ENCODE results near the gene NGRN.
"Not testable (repeated sequence)": the region's sequence is repeated elsewhere in the genome, so short reads cannot be mapped to it uniquely, and the experiment has no call there.

NGRN gene

DNA sequence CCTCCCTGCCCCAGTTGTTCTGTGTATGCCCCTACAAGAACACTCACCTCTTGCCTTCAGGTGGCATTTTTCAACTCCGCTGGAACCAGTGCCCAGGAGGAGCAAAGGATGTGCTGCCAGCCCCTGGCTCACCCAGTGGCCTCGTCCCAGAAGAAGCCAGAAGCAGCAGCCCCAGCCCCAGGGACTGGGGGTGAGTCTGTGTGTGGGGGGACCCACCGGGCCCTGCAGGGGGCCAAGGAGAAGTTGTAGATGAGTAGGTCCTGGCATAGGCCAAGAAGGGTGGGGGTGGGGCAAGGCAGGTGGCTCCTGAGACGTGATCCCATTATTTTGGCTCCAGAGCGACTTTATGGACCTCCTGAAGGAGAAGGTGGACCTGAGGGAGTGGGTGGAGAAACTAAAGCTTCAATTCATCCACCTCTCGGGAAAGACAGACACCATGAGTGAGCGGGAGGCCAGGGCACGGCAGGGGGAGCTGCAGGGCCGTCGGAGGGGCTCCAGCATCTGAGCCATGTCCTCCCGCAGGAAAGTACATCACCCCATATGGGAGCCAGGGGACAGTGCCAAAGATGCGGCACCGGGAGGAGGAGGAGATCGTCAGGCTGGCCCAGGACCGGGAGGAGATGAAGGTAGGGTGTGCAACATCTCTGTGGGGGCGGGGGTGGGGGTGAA lies 29.3 kb downstream of the NGRN start:
- Histone ChIP-seq H3K4me1 (ENCODE audit: control insufficient read depth, insufficient read depth, low read length) (peaks cover 18% of the 10 kb centered on the region), H3K4me3 (ENCODE audit: low read length) (no peak overlapping the region), H3K9me3 (ENCODE audit: control insufficient read depth, low read length) (no peaks in the 10 kb centered on the region), H3K36me3 (ENCODE audit: control insufficient read depth, insufficient read depth, low read length) (no peaks in the 10 kb centered on the region), H3K9ac (ENCODE audit: low read length) (no peak overlapping the region), H3K27me3 (ENCODE audit: control insufficient read depth, insufficient read depth, low read length) (no peaks in the 10 kb centered on the region)

DNA sequence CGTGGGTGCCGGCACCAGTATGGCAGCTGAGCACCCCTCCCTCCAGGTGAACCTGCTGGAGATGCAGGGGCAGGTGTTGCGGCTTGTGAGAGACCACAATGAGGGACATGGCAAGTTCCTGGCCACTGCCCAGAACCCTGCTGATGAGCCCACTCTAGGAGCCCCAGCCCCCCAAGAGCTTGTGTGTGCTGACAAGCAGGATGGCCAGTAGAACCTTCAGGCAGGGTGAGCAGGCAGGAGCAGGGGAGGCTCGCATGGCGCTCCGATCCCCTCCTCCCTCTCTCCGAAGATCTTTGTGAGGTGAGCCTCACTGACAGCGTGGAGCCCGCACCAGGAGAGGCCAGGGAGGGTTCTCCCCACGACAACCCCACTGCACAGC lies 29.8 kb downstream of the NGRN start:
- Histone ChIP-seq H3K36me3 (ENCODE audit: control insufficient read depth, insufficient read depth, low read length) (no peaks in the 10 kb centered on the region), H3K4me3 (ENCODE audit: low read length) (no peak overlapping the region), H3K9me3 (ENCODE audit: control insufficient read depth, low read length) (no peaks in the 10 kb centered on the region), H3K4me1 (ENCODE audit: control insufficient read depth, insufficient read depth, low read length) (peaks cover 18% of the 10 kb centered on the region), H3K27me3 (ENCODE audit: control insufficient read depth, insufficient read depth, low read length) (no peaks in the 10 kb centered on the region), H3K9ac (ENCODE audit: low read length) (no peak overlapping the region)

DNA sequence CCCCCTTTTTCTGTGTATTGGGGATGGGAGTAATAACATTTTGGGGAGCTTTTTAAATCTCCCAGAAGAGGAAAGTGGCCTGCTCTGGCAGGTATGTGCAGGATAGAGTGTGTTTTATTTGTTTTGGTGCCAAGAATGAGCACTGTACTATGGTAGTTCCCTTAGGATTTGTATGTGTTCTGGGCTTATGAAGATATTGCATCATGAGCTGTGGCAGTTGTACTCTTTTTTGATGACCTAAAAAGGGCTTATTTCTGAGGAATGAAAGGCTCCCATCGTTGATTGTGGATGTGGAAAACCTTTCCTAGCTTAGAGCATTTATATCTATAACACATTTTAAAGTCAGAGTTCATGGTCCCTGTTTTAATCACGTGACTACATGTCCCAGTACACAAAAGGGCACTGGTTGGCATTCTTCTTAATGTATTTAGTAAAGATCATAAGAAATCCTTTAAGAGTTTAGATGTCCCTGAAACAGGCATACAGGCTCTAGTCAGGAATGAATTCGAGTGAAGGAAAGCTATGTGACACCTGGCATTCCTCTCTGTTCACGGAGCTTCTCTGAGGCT lies 30.9 kb downstream of the NGRN start:
- H3K9me3 ChIP-seq (ENCODE audit: control insufficient read depth, low read length); H3K9ac ChIP-seq (ENCODE audit: low read length); H3K36me3 ChIP-seq (ENCODE audit: control insufficient read depth, insufficient read depth, low read length); H3K27me3 ChIP-seq (ENCODE audit: control insufficient read depth, insufficient read depth, low read length); H3K4me3 ChIP-seq (ENCODE audit: low read length): not testable (repeated sequence)
- peaks cover 24% of the 10 kb centered on the region for H3K4me1 ChIP-seq (ENCODE audit: control insufficient read depth, insufficient read depth, low read length)

DNA sequence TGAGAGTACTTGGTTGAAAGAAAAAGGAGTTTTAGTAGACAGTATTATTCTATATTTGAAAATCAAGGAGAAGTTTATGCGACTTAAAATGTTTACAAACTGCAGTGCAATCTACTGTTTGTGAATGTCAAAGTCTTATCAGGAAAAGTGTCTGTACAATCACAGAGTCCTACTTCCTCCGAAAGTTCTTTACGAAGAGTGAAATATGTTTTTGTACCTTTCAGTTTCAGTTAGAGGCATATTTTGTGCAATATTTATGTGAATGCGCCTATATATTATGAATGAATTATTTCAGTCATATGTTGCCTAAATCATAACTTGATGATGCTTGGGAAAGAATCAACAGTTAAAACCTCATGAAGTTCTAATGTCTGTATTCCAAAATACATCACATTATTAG lies 31.5 kb downstream of the NGRN start:
- no peaks in the 10 kb centered on the region for H3K9me3 ChIP-seq (ENCODE audit: control insufficient read depth, low read length)
- no peaks in the 10 kb centered on the region for H3K27me3 ChIP-seq (ENCODE audit: control insufficient read depth, insufficient read depth, low read length)
- H3K4me3 ChIP-seq (ENCODE audit: low read length) = no peak overlapping the region

DNA sequence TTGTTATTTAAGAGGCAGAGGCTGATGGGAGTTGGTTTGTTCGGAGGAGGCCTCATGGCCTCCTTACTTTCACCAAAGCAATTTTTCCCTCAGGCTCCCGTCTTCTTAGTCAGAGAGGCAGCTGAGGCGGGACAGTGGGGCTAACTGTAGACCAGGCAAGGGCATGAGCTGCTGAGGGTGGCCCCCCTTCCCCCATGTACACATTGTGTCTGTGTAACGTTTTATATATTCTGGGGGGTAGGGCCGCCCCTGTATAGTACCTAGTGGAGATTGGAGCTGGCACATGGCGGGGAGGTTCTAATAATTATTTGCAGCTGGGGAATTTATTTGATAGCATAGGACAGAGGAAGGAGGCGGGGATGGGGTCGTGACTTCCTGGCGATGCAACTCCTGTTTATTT lies 35.1 kb downstream of the NGRN start:
- no peak overlapping the region for H3K4me3 ChIP-seq (ENCODE audit: low read length)
- H3K9me3 ChIP-seq (ENCODE audit: control insufficient read depth, low read length) = no peaks in the 10 kb centered on the region
- peaks cover 9% of the 10 kb centered on the region for H3K4me1 ChIP-seq (ENCODE audit: control insufficient read depth, insufficient read depth, low read length)
- no peak overlapping the region for H3K9ac ChIP-seq (ENCODE audit: low read length)
- no peaks in the 10 kb centered on the region for H3K36me3 ChIP-seq (ENCODE audit: control insufficient read depth, insufficient read depth, low read length)
- H3K27me3 ChIP-seq (ENCODE audit: control insufficient read depth, insufficient read depth, low read length) = no peaks in the 10 kb centered on the region

More for the DNA sequence above, 31.5 kb downstream of the NGRN start:
- peaks cover 27% of the 10 kb centered on the region for H3K4me1 ChIP-seq (ENCODE audit: control insufficient read depth, insufficient read depth, low read length)
- no peak overlapping the region for H3K9ac ChIP-seq (ENCODE audit: low read length)
- no peaks in the 10 kb centered on the region for H3K36me3 ChIP-seq (ENCODE audit: control insufficient read depth, insufficient read depth, low read length)

DNA sequence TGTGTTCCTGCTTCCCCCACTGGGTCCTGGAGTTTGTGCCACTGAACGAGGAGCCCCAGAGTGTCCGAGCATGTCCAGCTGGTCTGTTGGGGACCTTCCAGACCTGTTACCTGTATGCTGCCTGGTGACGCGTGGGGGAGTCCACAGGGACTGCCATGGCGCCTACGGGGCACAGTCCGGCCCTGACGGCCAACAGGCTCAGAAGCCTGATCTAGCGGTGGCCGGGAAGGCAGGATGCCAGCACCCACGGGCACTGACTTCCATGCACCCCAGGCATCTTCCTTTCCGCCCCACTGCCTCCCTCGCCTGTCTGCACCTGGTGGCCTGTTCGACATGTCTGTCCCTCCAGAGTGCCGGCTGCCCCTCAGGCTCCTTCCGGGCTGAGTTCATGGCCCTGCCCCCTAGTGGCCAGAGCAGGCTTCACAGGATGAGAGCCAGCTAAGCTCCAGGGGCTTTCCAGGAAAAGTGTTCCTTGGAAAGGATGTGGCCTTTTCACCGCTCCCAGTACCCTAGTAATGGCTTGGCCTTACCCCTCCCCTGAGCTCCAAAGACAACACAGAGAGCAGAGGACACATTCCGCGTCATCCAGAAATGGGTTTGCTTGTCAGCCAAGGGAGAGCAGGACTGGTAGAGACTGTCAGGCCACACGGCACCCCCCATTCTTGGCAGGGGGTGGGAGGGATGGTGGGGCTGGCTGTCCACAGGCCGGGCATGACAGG lies 35.7 kb downstream of the NGRN start:
- no peak overlapping the region for H3K4me3 ChIP-seq (ENCODE audit: low read length)
- peaks cover 9% of the 10 kb centered on the region for H3K4me1 ChIP-seq (ENCODE audit: control insufficient read depth, insufficient read depth, low read length)
- H3K27me3 ChIP-seq (ENCODE audit: control insufficient read depth, insufficient read depth, low read length) = no peaks in the 10 kb centered on the region
- no peak overlapping the region for H3K9ac ChIP-seq (ENCODE audit: low read length)
- H3K36me3 ChIP-seq (ENCODE audit: control insufficient read depth, insufficient read depth, low read length) = no peaks in the 10 kb centered on the region
- no peaks in the 10 kb centered on the region for H3K9me3 ChIP-seq (ENCODE audit: control insufficient read depth, low read length)

DNA sequence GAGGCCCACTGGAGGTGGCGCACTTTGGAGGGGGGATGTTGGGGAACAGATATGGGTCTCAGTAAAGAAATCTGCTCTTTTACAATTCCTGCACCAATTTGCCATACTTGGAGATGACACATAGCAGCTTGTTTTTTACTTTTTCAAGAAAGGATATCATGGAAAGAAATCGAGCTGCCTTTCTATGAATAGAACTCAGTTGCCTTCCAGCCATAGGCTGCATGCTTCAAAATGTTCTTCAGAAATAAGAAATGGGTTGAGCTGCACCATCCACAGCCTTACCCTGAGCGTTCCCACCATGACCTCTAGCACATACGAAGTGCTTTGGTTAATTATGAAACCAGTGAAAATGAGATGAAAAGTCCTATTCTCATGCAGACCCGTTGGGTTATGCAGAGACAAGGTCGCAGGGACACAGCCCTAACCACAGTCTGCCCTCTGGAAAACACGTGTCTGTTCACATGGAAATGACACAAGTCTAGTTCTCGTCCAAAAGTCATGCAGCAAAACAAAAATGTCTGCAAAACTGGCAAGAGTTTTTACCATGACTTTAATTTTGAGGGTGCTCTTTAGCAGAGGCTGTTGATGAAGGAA lies 36.3 kb downstream of the NGRN start:
- Histone ChIP-seq H3K9ac (ENCODE audit: low read length) (no peak overlapping the region), H3K27me3 (ENCODE audit: control insufficient read depth, insufficient read depth, low read length) (no peaks in the 10 kb centered on the region), H3K9me3 (ENCODE audit: control insufficient read depth, low read length) (no peaks in the 10 kb centered on the region), H3K36me3 (ENCODE audit: control insufficient read depth, insufficient read depth, low read length) (no peaks in the 10 kb centered on the region), H3K4me1 (ENCODE audit: control insufficient read depth, insufficient read depth, low read length) (peaks cover 9% of the 10 kb centered on the region), H3K4me3 (ENCODE audit: low read length) (no peak overlapping the region)

DNA sequence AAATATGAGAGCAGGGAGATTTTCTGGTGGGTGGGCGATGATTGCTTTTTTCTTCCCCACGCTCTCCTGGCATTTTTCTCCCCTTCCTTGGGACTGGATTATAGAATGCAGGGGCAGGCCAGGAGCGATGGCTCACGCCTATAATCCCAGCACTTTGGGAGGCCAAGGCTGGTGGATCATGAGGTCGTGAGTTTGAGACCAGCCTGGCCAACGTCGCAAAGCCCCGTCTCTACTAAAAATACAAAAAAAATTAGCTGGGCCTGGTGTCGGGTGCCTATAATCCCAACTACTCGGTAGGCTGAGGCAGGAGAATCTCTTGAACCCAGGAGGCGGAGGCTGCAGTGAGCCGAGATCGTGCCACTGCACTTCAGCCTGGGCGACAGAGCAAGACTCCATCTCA lies 39.9 kb downstream of the NGRN start:
- not testable (repeated sequence) for H3K27me3 ChIP-seq (ENCODE audit: control insufficient read depth, insufficient read depth, low read length); H3K9me3 ChIP-seq (ENCODE audit: control insufficient read depth, low read length); H3K36me3 ChIP-seq (ENCODE audit: control insufficient read depth, insufficient read depth, low read length)

DNA sequence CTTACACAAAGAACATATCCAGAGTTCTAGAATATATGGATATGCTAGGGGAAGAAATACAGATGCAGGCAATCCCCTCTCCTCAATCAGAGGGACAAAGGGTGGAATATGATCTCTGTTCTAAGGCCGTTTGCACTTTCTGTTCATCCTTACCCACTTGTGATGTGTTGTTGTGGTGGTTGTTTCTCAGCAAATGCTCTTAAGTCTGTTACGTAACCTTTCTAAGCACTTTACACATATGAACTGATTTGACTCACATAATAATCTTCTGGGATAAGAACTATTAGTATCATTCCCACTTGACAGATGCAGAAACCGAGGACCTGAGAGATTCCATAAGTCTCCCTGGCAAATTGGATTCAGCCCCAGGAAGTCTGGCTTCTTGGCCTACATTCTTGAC lies 40.5 kb downstream of the NGRN start:
- no peak overlapping the region for H3K4me3 ChIP-seq (ENCODE audit: low read length)
- no peak overlapping the region for H3K9ac ChIP-seq (ENCODE audit: low read length)
- H3K27me3 ChIP-seq (ENCODE audit: control insufficient read depth, insufficient read depth, low read length) = no peaks in the 10 kb centered on the region
- no peaks in the 10 kb centered on the region for H3K36me3 ChIP-seq (ENCODE audit: control insufficient read depth, insufficient read depth, low read length)
- H3K9me3 ChIP-seq (ENCODE audit: control insufficient read depth, low read length) = no peaks in the 10 kb centered on the region
- H3K4me1 ChIP-seq (ENCODE audit: control insufficient read depth, insufficient read depth, low read length) = peaks cover 7% of the 10 kb centered on the region

More for the DNA sequence above, 39.9 kb downstream of the NGRN start:
- H3K9ac ChIP-seq (ENCODE audit: low read length); H3K4me3 ChIP-seq (ENCODE audit: low read length); H3K4me1 ChIP-seq (ENCODE audit: control insufficient read depth, insufficient read depth, low read length): not testable (repeated sequence)

DNA sequence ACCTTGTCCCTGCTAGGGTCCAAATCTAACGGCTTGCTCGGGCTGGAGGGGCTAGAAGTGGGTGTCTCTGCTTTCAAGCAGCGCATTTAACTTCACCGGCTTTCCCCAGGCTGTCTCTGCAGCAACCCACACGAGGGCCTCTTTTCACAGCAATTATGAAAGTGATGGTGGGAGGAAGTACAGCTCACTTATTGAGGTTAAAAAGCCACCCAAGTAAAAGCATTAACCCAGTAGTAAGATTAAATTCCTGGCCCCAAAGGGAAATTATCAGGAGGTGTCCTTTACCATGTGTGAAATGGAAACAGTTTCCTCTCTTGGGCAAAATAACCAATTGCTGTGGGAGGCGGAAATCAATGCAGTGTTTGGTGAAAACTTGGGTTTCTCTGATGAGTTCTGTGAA lies 41.1 kb downstream of the NGRN start:
- no peaks in the 10 kb centered on the region for H3K27me3 ChIP-seq (ENCODE audit: control insufficient read depth, insufficient read depth, low read length)
- H3K4me3 ChIP-seq (ENCODE audit: low read length) = no peak overlapping the region
- H3K9ac ChIP-seq (ENCODE audit: low read length) = no peak overlapping the region
- no peaks in the 10 kb centered on the region for H3K9me3 ChIP-seq (ENCODE audit: control insufficient read depth, low read length)
- no peaks in the 10 kb centered on the region for H3K36me3 ChIP-seq (ENCODE audit: control insufficient read depth, insufficient read depth, low read length)
- peaks cover 1% of the 10 kb centered on the region for H3K4me1 ChIP-seq (ENCODE audit: control insufficient read depth, insufficient read depth, low read length)

DNA sequence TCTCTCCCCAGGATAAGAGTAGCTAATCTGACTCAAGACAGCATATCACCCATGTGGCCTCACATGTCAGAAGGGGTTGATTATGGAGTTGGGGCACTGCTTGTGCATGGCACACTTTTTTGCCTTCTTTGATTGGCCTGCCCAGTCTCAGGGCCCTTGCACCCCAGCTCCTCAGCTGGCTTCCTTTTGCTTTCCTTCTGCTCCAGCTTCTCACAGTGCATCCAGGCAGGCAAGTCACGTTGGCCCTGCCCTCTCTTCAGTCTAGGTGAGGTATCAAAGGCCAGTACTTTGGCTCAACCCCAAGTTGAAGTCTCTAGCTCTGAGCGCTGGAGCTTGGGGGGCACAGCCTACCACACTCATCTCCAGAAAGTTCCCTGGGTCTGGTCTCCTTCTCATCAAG lies 42.2 kb downstream of the NGRN start:
- Histone ChIP-seq H3K36me3 (ENCODE audit: control insufficient read depth, insufficient read depth, low read length) (no peaks in the 10 kb centered on the region), H3K4me3 (ENCODE audit: low read length) (no peak overlapping the region), H3K9ac (ENCODE audit: low read length) (no peak overlapping the region), H3K4me1 (ENCODE audit: control insufficient read depth, insufficient read depth, low read length) (no peaks in the 10 kb centered on the region), H3K27me3 (ENCODE audit: control insufficient read depth, insufficient read depth, low read length) (no peaks in the 10 kb centered on the region), H3K9me3 (ENCODE audit: control insufficient read depth, low read length) (no peaks in the 10 kb centered on the region)

DNA sequence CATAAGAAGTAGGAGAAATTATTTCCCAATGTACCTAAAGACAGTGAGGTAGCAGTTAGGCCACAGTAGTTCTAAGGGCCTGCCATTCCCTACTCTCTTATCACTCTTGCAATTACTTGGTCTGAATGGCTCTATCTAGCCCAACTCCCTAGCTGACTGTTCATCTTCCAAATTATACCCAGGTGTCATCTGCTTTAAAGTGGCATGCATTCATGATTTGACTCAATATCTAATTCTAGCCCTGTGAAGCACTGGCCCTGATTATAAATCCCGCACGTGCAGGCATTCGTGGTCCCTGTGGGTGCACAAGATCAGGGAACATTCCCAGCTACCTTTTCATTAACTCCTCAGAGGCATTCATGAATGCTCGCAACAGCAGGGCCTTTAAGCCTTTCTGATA lies 43.5 kb downstream of the NGRN start:
- Histone ChIP-seq H3K9me3 (ENCODE audit: control insufficient read depth, low read length) (no peaks in the 10 kb centered on the region), H3K9ac (ENCODE audit: low read length) (no peak overlapping the region), H3K27me3 (ENCODE audit: control insufficient read depth, insufficient read depth, low read length) (no peaks in the 10 kb centered on the region), H3K4me3 (ENCODE audit: low read length) (no peak overlapping the region), H3K36me3 (ENCODE audit: control insufficient read depth, insufficient read depth, low read length) (no peaks in the 10 kb centered on the region), H3K4me1 (ENCODE audit: control insufficient read depth, insufficient read depth, low read length) (no peaks in the 10 kb centered on the region)
